GM12801 (cell line): ENCODE measurements around the gene APAF1.

Source experiments
- TF ChIP-seq, protein P1 (sequence below): IDR thresholded peaks from one replicate; pipeline ENCODE4 v1.5.1; 2011; ENCODE audit warnings: control low read depth; ENCODE audit not compliant: insufficient read length; ENCODE audit errors: extremely low read depth

The APAF1 gene

DNA sequence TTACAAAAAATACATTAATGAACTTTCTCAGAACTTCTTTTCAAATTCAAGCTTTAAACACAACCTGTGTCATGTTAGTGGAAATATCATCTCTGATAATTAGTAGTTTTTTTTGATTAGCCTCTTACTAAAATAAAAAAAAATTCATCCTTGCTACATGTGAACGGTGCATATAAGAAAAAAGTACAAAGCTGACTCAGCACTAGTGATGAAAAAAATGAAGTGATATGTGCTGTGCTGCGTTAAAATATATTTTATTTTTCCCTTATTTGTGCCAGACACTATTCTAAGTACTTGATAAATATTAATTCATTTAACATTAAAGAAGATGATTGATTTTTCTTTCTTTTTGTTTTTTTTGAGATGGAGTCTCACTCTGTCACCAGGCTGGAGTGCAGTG, 8.0 kb upstream of the APAF1 start:
- TF ChIP-seq, protein P1, sequence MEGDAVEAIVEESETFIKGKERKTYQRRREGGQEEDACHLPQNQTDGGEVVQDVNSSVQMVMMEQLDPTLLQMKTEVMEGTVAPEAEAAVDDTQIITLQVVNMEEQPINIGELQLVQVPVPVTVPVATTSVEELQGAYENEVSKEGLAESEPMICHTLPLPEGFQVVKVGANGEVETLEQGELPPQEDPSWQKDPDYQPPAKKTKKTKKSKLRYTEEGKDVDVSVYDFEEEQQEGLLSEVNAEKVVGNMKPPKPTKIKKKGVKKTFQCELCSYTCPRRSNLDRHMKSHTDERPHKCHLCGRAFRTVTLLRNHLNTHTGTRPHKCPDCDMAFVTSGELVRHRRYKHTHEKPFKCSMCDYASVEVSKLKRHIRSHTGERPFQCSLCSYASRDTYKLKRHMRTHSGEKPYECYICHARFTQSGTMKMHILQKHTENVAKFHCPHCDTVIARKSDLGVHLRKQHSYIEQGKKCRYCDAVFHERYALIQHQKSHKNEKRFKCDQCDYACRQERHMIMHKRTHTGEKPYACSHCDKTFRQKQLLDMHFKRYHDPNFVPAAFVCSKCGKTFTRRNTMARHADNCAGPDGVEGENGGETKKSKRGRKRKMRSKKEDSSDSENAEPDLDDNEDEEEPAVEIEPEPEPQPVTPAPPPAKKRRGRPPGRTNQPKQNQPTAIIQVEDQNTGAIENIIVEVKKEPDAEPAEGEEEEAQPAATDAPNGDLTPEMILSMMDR = no peak

DNA sequence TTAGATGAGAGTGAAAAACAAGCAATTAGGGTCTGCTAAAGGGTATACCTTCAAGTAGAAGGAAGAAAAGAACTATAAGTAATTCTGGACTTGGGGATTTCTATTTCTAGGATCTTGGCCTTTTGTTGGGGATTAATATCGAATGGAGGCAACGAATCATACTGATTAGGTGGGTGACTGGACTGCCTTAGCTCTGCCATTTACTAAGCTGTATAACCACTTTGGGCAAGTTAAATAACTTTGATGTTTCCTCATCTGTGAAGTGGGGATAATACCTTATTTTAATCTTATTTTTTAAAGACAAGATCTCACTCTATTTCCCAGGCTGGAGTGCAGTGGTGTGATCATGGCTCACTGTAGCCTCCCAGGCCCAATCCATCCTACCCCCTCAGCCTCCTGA, 7.1 kb upstream of the APAF1 start:
- TF ChIP-seq, protein P1 = no peak

DNA sequence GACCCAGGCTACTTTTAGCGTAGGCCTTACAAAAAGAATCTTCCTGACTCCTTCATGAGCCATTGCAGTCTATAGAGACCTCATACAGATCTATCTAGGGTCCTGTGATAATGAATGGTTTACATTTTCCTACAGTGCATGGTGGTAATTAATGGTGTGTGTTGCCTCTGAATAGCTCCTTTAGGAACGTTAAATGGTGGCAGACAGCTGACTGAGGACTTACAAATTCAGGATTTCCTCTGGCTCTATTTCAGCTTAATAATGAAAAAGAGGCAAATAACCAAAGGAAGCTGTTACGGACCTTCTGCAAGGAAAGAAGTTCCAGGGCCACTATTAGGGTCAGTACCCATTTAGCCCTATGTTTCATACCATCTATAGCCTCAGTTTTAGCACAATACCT, 5.6 kb upstream of the APAF1 start:
- TF ChIP-seq, protein P1 = no peak

DNA sequence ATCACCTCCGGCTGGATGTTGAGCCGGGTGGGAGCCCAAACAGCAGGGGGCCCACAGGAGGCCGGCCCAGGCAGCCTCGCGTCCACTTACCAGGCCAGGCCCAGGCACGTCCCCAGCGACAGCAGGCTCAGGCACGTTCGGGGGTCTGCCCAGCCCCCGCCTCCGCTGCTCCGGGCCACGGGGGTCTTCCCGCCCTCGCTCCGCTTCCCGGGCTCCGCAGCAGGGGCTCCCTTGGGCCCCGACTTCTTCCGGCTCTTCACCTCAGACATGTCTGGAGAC, 718 bp upstream of the APAF1 start:
- TF ChIP-seq, protein P1 = no peak

DNA sequence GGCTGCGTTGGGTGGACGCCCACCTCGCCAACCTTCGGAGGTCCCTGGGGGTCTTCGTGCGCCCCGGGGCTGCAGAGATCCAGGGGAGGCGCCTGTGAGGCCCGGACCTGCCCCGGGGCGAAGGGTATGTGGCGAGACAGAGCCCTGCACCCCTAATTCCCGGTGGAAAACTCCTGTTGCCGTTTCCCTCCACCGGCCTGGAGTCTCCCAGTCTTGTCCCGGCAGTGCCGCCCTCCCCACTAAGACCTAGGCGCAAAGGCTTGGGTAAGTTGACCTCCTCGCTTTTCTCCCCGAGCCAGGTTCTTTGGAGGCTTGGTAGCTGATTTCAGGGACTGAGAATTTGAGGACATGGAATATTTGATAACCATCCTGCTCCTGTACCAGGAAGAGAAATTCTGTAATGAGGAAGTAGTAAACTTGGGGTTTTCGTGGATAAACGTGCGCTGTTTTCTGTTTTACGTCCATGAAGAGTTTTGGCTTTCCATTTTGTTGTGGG, 530 bp downstream of the APAF1 start:
- TF ChIP-seq, protein P1 = no peak

DNA sequence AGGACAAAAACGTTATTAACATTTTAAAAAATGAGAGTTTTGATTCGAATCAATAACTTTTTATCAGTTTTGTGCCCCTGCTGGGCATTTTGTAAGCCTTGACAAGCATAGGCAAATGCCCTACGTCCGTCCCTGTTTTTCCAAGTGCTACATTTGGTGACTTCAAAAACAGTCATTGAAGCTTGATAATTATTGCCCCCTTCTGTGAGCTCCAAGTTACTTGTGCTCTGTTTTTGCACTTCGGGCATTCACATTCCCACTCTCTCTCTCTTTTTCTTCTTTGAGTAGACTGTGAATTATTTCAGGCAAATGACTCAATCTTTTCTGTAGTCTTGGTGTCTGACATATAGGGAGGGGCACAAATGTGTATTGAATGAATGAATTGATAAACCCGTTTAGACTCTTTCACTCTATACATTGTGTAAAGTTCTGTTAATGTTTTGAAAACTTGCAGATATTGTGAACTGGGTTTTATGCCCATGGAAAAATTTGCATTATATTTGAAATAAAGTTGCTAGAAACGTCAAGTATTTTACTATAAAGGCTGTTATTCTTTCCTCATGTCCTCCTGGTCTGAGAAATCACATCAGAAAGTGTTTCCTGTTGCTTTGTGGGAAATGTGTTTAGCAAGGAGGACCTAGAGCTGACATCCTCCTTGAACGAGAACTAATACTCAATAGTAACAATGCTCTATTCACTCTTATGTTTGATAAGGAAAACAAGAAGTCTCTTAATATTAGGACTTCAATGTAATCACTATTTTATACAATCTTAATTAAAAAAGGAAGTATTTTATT, 1.4 kb downstream of the APAF1 start:
- TF ChIP-seq, protein P1 = no peak

DNA sequence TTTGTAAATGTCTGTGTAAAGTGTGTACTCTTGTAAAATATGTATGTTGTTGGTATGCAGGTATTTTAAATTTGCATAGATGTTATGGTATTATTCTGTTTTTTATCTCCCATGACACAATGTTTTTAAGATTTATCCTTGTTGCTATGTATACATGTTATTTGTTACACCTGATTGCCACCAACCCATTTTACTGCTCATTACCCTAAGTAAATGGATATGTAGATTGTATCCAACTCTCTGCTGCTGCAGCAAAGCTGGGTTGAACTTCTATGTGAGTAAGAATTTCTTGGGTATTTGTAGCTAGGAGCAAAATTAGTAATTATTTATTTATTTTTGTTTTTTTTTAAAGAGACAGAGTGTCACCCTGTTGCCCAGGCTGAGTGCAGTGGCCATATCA, 6.2 kb downstream of the APAF1 start:
- TF ChIP-seq, protein P1 = no peak
